ENCODE measurements around the gene ANKRD42. TPM values are rescaled to one million over a fixed set of nuclear protein-coding genes. Genes with fewer than 3 reads are reported as not detected.

The ANKRD42 gene
- total and polyA plus RNA-seq, 11 donors = 2.0 to 9.1 (median 6.0) TPM

DNA sequence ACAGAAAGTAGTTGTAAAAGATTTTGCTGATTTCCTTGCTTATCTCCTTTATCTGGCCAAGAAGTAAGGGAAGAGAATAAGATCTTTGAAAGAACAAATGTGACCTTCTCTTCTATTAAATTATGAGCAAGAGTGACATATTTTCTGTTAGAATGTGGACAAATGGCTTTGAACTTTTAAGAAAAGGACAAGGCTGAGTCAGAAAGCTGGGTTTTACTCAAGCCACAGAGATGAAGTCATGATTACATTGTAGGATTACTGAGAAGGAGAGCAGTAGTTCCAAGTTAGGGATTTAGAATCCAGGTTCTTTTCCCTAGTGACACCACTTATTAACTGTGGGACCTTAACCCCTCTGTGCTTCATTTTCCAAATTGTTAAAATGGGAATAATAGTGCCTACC lies 79.1 kb downstream of the ANKRD42 start:
- Histone ChIP-seq H3K27ac (no peak overlapping the region), H3K27me3 (no peaks in the 10 kb centered on the region), H3K36me3 (peaks cover 0 to 88% (median 74%) of the 10 kb centered on the region in 9 donors), H3K4me1 (no peaks in the 10 kb centered on the region), H3K9me3 (peaks cover 0 to 10% (median 0%) of the 10 kb centered on the region in 12 donors), H3K4me3 (no peak overlapping the region)
- ATAC-seq = no peak
- DNase-seq = no peak
- TF ChIP-seq POLR2A (IDR thresholded peaks at IDR 0.05) = no peak
- TF ChIP-seq, protein P1, sequence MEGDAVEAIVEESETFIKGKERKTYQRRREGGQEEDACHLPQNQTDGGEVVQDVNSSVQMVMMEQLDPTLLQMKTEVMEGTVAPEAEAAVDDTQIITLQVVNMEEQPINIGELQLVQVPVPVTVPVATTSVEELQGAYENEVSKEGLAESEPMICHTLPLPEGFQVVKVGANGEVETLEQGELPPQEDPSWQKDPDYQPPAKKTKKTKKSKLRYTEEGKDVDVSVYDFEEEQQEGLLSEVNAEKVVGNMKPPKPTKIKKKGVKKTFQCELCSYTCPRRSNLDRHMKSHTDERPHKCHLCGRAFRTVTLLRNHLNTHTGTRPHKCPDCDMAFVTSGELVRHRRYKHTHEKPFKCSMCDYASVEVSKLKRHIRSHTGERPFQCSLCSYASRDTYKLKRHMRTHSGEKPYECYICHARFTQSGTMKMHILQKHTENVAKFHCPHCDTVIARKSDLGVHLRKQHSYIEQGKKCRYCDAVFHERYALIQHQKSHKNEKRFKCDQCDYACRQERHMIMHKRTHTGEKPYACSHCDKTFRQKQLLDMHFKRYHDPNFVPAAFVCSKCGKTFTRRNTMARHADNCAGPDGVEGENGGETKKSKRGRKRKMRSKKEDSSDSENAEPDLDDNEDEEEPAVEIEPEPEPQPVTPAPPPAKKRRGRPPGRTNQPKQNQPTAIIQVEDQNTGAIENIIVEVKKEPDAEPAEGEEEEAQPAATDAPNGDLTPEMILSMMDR (IDR thresholded peaks at IDR 0.05) = no peak
- intact Hi-C loops (cut with DNase I) = no loop called here

DNA sequence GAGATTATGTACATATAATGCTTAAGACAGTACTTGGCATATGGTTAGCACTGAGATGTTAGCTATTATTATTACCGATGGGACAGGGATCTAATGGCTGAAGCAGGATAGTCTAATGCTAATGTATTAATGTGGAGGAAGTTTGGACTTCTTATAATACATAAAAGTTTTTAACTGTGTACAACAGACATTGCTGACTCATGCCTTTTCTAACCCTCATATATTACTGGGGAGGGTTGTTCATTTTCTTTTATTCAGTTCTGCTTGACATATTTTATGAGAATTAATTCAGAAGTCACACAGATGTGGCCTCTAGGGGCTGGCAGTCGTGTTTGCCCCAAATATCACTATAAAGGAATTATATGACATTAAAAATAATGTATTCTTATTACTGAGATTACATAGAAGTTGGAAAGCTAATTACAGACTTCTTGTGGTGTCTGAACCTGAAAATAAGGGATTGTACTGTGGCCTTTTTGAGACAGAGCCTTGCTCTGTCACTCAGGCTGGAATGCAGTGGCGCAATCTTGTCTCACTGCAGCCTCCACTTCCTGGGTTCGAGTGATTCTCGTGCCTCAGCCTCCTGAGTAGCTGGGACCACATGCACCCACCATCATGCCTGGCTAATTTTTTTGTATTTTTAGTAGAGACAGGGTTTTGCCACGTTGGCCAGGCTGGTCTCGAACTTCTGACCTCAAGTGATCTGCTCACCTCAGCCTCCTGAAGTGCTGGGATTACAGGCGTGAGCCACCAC lies 82.6 kb downstream of the ANKRD42 start:
- H3K9me3 ChIP-seq = peaks cover 0 to 9% (median 0%) of the 10 kb centered on the region in 12 donors
- H3K27ac ChIP-seq = no peak overlapping the region
- intact Hi-C loops (cut with DNase I) = no loop called here
- no peak for TF ChIP-seq POLR2A (IDR thresholded peaks at IDR 0.05)
- TF ChIP-seq, protein P1 (IDR thresholded peaks at IDR 0.05) = no peak
- WGBS, 4 donors = 94 to 96% (median 94%) methylated on average over 7 to 8 of the region's 8 CpGs
- DNase-seq (no peak), ATAC-seq (no peak)
- H3K27me3 ChIP-seq = no peaks in the 10 kb centered on the region
- peaks cover 0 to 96% (median 87%) of the 10 kb centered on the region in 9 donors for H3K36me3 ChIP-seq
- peaks cover 0 to 3% (median 0%) of the 10 kb centered on the region in 12 donors for H3K4me1 ChIP-seq
- H3K4me3 ChIP-seq = no peak overlapping the region

DNA sequence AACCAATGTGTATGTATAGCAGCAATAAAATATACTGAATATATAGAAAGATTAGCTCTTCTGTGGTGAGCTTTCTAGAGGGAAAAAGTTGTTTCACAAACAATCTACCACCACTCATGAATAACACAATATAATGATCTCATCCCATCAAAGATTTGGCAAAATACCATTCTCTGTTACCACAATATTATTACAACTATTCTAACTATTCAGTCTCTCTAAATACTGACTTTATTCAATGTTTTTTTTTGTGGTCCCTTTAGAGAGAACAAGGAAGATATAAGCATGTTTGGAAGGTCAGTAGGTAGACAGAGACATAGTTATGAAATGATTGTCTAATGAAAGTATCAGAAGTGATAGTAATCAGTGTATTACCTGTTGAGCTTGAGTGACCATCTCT lies 84.8 kb downstream of the ANKRD42 start:
- Histone ChIP-seq H3K9me3 (no peaks in the 10 kb centered on the region), H3K4me3 (no peak overlapping the region), H3K27me3 (no peaks in the 10 kb centered on the region), H3K4me1 (peaks cover 0 to 21% (median 13%) of the 10 kb centered on the region in 12 donors), H3K36me3 (peaks cover 0 to 73% (median 64%) of the 10 kb centered on the region in 9 donors), H3K27ac (no peak overlapping the region)
- DNase-seq = no peak
- intact Hi-C loops (cut with DNase I) = no loop called here
- ATAC-seq = no peak
- TF ChIP-seq, protein P1 (IDR thresholded peaks at IDR 0.05) = no peak
- no peak for TF ChIP-seq POLR2A (IDR thresholded peaks at IDR 0.05)

DNA sequence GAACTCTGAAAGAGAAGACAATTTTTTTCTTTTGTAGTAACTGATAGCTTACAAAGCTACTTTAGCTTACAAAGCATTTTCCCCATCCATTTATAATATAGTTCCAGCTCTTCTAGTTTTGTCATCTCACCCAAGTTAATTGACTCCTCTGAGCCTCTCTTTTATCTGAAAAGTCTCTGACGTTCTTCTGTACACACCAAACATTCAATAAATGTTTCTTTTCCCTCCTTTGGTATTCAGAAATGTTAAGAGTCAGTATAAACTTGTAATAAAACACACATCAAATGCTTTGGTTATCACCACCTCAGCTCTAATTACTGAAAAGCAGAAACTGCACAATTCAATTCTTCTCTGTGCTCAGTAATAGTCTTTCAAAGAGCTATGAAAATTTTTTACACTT lies 86.7 kb downstream of the ANKRD42 start:
- peaks cover 0 to 54% (median 45%) of the 10 kb centered on the region in 9 donors for H3K36me3 ChIP-seq
- WGBS, 4 donors = 60 to 89% (median 63%) methylated on average over 1 of the region's 1 CpG
- no peak for TF ChIP-seq POLR2A (IDR thresholded peaks at IDR 0.05)
- TF ChIP-seq, protein P1 (IDR thresholded peaks at IDR 0.05) = no peak
- no peak overlapping the region for H3K27ac ChIP-seq
- no peak for ATAC-seq
- no peaks in the 10 kb centered on the region for H3K27me3 ChIP-seq
- H3K4me3 ChIP-seq = no peak overlapping the region
- intact Hi-C loops (cut with DNase I) = loop anchor here in 2 of 10 donors (10.0 kb wide), 1 partner anchor 375 kb away; the partner anchor contains the start of genes DDIAS (in 2 of the 2) and PRCP (in 2 of the 2)
- DNase-seq = no peak
- no peaks in the 10 kb centered on the region for H3K9me3 ChIP-seq
- peaks cover 0 to 40% (median 26%) of the 10 kb centered on the region in 12 donors for H3K4me1 ChIP-seq

Measured in heart left ventricle (tissue), 16 donors.